ENCODE data around the gene OBSL1.

Gene OBSL1

GRCh38 chr2:219511547-219512325 lies 59.6 kb downstream of the OBSL1 start:
- DNase-seq (ENCODE audit: low spot score): no peak

- no peak for DNase-seq (ENCODE audit: low spot score)
Observed at GRCh38 chr2:219510512-219511135, 60.7 kb downstream of the OBSL1 start.

GRCh38 chr2:219509780-219510511 lies 61.4 kb downstream of the OBSL1 start:
- peak; percentile 30 for DNase-seq (ENCODE audit: low spot score)

- DNase-seq (ENCODE audit: low spot score): no peak
Observed at GRCh38 chr2:219508971-219509779, 62.2 kb downstream of the OBSL1 start.

- no peak for DNase-seq (ENCODE audit: low spot score)
Observed at GRCh38 chr2:219508444-219508734, 63.0 kb downstream of the OBSL1 start.

- no peak for DNase-seq (ENCODE audit: low spot score)
Observed at GRCh38 chr2:219507581-219508443, 63.5 kb downstream of the OBSL1 start.

GRCh38 chr2:219506802-219507526 lies 64.4 kb downstream of the OBSL1 start:
- DNase-seq (ENCODE audit: low spot score): no peak

GRCh38 chr2:219506153-219506801 lies 65.1 kb downstream of the OBSL1 start:
- DNase-seq (ENCODE audit: low spot score): no peak

- no peak for DNase-seq (ENCODE audit: low spot score)
Observed at GRCh38 chr2:219505585-219505984, 65.8 kb downstream of the OBSL1 start.

GRCh38 chr2:219502618-219503017 lies 68.7 kb downstream of the OBSL1 start:
- no peak for DNase-seq (ENCODE audit: low spot score)

GRCh38 chr2:219501849-219502248 lies 69.5 kb downstream of the OBSL1 start:
- no peak for DNase-seq (ENCODE audit: low spot score)

Measured in CD4-positive, alpha-beta T cell treated with Interleukin-6 at 100 ng/mL for 8 hours (primary cell).